Gastroesophageal sphincter (tissue), 4 donors: ENCODE results near the gene BOLA2B. TPM values are rescaled to one million over a fixed set of nuclear protein-coding genes. Genes with fewer than 3 reads are reported as not detected.

ENCODE experiments used
- ATAC-seq: fragments of 150-250 bp; one replicate; pipeline ENCODE4 v1.9.1; 2016; ENCODE audit warnings: mild to moderate bottlenecking, moderate library complexity
- H3K27ac ChIP-seq, 4 donors: fragments of 200-600 bp; sonication (generic) in 3 of 4; 1 replicate in 3 of 4; 2 replicates in 1 of 4; pipeline ENCODE4 v1.5.1; 2016 to 2019
- H3K27me3 ChIP-seq: fragments of 200-600 bp; sonication (generic); one replicate; pipeline ENCODE4 v1.5.1; 2019
- H3K36me3 ChIP-seq, 2 donors: fragments of 200-600 bp; sonication (generic); one replicate each; pipeline ENCODE4 v1.5.1; 2019; ENCODE audit warnings: control low read depth in 1 of 2
- H3K4me1 ChIP-seq, 3 donors: fragments of 200-600 bp; sonication (generic); 1 replicate in 2 of 3; 2 replicates in 1 of 3; pipeline ENCODE4 v1.5.1; 2016 to 2019; ENCODE audit warnings: control low read depth in 2 of 3
- H3K4me3 ChIP-seq, 2 donors: fragments of 200-600 bp; sonication (generic); one replicate each; pipeline ENCODE4 v1.5.1; 2019; ENCODE audit warnings: mild to moderate bottlenecking in 1 of 2, moderate library complexity in 1 of 2
- H3K9me3 ChIP-seq, 3 donors: fragments of 200-600 bp; sonication (generic); one replicate each; pipeline ENCODE4 v1.5.1; 2017 to 2019; ENCODE audit warnings: control low read depth in 2 of 3
- EP300 ChIP-seq: sonication (generic); formaldehyde crosslinking; IDR thresholded peaks from one replicate; pipeline ENCODE4 v1.6.1; 2017; ENCODE audit warnings: antibody characterized with exemption, mild to moderate bottlenecking
- POLR2A ChIP-seq, 2 donors: fragments of 450-650 bp; IDR thresholded peaks; one replicate each; pipeline ENCODE4 v1.6.1; 2017; ENCODE audit warnings: antibody characterized with exemption in 2 of 2, mild to moderate bottlenecking in 2 of 2, moderate library complexity in 1 of 2
- POLR2AphosphoS5 ChIP-seq: sonication (generic); formaldehyde crosslinking; IDR thresholded peaks from one replicate; pipeline ENCODE4 v1.6.1; 2017; ENCODE audit warnings: antibody characterized with exemption
- WGBS, 2 donors: methylation state at CpG; one replicate each; pipeline ENCODE4 v1.1.5; 2018; ENCODE audit warnings: low coverage in 1 of 2; 5-methylcytosine and 5-hydroxymethylcytosine counted together
- total RNA-seq, 4 donors: library from RNA; depleted of rRNA; stranded (reverse); fragments of >200 nt; gene quantifications; one replicate each; pipeline ENCODE4 v1.1.0, GENCODE V29; 2016
- TF ChIP-seq, protein P1 (sequence below), 4 experiments: fragments of 200-600 bp in 2 of 4; fragments of 450-650 bp in 2 of 4; sonication (generic) in 1 of 4; IDR thresholded peaks; one replicate each; pipeline ENCODE4 v1.5.1; 2017 to 2019; ENCODE audit warnings: antibody characterized with exemption in 4 of 4, mild to moderate bottlenecking in 2 of 4, moderate library complexity in 2 of 4

Gene BOLA2B
- total RNA-seq, 4 donors from 2014 or later = 72.7 to 98.8 (median 88.4) TPM

DNA sequence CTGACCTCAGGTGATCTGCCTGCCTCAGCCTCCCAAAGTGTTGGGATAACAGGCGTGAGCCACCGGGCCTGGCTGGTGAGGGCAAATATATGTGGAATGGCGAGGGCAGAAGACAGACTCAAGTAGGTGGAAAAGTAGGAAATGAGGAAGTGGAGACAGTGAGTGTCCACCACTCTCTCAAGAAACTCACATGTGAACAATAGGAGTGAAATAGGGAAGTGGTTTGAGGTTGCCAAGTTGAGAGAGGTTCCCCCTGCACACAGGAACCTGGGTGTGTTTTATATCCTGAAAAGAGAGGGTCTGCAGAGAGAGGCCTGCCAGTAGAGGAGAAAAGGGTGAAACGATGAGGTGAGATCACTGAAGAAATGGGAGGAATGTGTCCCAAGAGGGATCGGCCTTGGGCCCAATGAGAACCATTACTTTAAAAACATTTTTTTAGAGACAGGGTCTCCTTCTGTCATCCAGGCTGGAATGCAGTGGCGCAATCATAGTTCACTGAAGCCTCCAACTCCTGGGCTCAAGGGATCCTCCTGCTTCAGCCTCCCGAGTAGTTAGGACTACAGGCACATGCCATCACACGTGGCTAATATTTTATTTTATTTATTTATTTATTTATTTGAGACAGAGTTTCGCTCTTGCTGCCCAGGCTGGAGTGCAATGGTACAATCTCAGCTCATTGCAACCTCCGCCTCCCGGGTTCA lies 27.1 kb downstream of the BOLA2B start:
- H3K9me3 ChIP-seq = no peaks in the 10 kb centered on the region
- no peaks in the 10 kb centered on the region for H3K4me1 ChIP-seq
- TF ChIP-seq EP300 (no peak), POLR2AphosphoS5 (no peak), POLR2A (IDR thresholded peaks at IDR 0.05) (no peak)
- TF ChIP-seq, protein P1, sequence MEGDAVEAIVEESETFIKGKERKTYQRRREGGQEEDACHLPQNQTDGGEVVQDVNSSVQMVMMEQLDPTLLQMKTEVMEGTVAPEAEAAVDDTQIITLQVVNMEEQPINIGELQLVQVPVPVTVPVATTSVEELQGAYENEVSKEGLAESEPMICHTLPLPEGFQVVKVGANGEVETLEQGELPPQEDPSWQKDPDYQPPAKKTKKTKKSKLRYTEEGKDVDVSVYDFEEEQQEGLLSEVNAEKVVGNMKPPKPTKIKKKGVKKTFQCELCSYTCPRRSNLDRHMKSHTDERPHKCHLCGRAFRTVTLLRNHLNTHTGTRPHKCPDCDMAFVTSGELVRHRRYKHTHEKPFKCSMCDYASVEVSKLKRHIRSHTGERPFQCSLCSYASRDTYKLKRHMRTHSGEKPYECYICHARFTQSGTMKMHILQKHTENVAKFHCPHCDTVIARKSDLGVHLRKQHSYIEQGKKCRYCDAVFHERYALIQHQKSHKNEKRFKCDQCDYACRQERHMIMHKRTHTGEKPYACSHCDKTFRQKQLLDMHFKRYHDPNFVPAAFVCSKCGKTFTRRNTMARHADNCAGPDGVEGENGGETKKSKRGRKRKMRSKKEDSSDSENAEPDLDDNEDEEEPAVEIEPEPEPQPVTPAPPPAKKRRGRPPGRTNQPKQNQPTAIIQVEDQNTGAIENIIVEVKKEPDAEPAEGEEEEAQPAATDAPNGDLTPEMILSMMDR (IDR thresholded peaks at IDR 0.05) = no peak
- H3K27me3 ChIP-seq = no peaks in the 10 kb centered on the region
- no peak overlapping the region for H3K27ac ChIP-seq
- 84 to 100% methylated on average over 1 to 11 of the region's 11 CpGs for WGBS, 2 donors
- no peak overlapping the region for H3K4me3 ChIP-seq
- H3K36me3 ChIP-seq = no peaks in the 10 kb centered on the region
- ATAC-seq = peak; percentile 36

DNA sequence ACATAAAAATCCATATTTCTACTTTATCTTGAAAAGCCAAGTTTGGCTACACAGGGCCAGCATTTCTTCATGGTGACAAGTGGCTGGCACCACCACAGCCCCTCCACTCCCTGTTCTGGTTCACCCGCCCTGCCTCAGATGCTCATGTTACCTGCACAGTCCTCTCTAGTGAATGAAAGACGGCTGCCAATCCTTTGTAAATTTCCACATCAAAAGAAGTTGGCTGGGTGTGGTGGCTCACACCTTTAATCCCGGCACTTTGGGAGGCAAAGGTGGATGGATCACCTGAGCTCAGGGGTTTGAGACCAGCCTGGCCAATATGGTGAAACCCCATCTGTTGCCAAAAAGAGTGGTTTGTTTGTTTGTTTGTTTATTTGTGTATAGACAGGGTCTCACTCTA lies 29.9 kb downstream of the BOLA2B start:
- 57% methylated on average over 1 of the region's 3 CpGs; no CpG with 5 or more reads in 1 of the 2 donors for WGBS, 2 donors
- ATAC-seq = no peak
- H3K27me3 ChIP-seq = no peaks in the 10 kb centered on the region
- no peak for TF ChIP-seq EP300
- H3K27ac ChIP-seq = no peak overlapping the region
- no peaks in the 10 kb centered on the region for H3K4me1 ChIP-seq
- no peak overlapping the region for H3K4me3 ChIP-seq
- H3K9me3 ChIP-seq = no peaks in the 10 kb centered on the region
- no peaks in the 10 kb centered on the region for H3K36me3 ChIP-seq

DNA sequence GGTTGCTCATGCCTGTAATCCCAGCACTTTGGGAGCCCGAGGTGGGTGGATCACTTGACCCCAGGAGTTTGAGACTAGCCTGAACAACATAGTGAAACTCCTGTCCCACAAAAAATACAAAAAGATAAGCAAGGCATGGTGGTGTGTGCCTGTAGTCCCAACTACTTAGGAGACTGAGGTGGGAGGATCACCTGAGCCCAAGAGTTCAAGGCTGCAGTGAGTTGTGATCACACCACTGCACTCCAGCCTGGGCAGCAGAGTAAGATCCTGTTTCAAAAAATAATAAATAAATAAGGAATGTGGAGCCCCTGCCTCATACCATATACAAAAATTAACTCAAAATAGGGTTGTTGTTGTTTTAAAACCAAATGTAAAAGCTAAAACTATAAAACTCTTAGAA lies 36.3 kb downstream of the BOLA2B start:
- TF ChIP-seq POLR2AphosphoS5 = no peak
- TF ChIP-seq, protein P1 (IDR thresholded peaks at IDR 0.05) = no peak
- TF ChIP-seq EP300 = no peak
- no peak for TF ChIP-seq POLR2A (IDR thresholded peaks at IDR 0.05)
- WGBS, 2 donors = 69% methylated on average over 1 of the region's 1 CpG; no CpG with 5 or more reads in 1 of the 2 donors
- Histone ChIP-seq H3K4me1 (no peaks in the 10 kb centered on the region), H3K36me3 (no peaks in the 10 kb centered on the region), H3K9me3 (no peaks in the 10 kb centered on the region), H3K27me3 (no peaks in the 10 kb centered on the region), H3K4me3 (no peak overlapping the region), H3K27ac (no peak overlapping the region)
- ATAC-seq = no peak

DNA sequence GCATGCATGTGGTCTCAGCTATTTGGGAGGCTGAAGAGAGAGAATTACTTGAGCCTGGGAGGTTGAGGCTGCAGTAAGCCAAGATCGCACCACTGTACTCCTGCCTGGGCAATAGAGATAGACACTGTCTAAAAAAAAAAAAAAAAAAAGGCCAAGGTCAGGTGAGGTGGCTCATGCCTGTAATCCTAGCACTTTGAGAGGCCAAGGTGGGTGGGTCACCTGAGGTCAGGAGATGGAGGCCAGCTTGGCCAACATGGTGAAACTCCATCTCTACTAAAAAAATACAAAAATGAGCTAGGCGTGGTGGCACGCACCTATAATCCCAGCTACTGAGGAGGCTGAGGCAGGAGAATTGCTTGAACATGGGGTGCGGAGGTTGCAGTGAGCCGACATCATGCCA lies 38.3 kb downstream of the BOLA2B start:
- H3K9me3 ChIP-seq = no peaks in the 10 kb centered on the region
- WGBS, 2 donors = 92 to 100% methylated on average over 5 of the region's 5 CpGs
- no peaks in the 10 kb centered on the region for H3K36me3 ChIP-seq
- H3K27me3 ChIP-seq = no peaks in the 10 kb centered on the region
- H3K4me1 ChIP-seq = no peaks in the 10 kb centered on the region
- TF ChIP-seq POLR2AphosphoS5 (no peak), EP300 (no peak), POLR2A (IDR thresholded peaks at IDR 0.05) (no peak)
- TF ChIP-seq, protein P1 (IDR thresholded peaks at IDR 0.05) = no peak
- H3K4me3 ChIP-seq = no peak overlapping the region
- no peak overlapping the region for H3K27ac ChIP-seq
- no peak for ATAC-seq

DNA sequence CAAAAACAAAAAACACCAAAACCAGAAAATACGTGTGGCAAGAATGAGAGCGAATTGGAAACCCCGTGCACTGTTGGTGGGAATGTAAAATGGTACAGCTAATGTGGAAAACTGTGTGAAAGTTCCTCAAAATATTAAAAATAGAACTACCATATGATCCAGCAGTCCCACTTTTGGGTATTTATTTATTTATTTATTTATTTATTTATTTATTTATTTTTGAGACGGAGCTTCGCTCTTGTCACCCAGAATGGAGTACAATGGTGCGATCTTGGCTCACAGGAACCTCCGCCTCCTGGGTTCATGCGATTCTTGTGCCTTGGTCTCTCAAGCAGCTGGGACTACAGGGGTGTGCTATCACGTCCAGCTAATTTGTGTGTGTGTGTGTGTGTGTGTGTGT lies 40.9 kb downstream of the BOLA2B start:
- no peak overlapping the region for H3K4me3 ChIP-seq
- H3K36me3 ChIP-seq = no peaks in the 10 kb centered on the region
- TF ChIP-seq, protein P1 (IDR thresholded peaks at IDR 0.05) = no peak
- no peak for TF ChIP-seq POLR2A (IDR thresholded peaks at IDR 0.05)
- no peak for TF ChIP-seq POLR2AphosphoS5
- TF ChIP-seq EP300 = no peak
- no peak overlapping the region for H3K27ac ChIP-seq
- no peak for ATAC-seq
- H3K27me3 ChIP-seq = no peaks in the 10 kb centered on the region
- peaks cover 0 to 14% (median 0%) of the 10 kb centered on the region in 3 donors for H3K9me3 ChIP-seq
- H3K4me1 ChIP-seq = no peaks in the 10 kb centered on the region
- 92 to 100% methylated on average over 5 to 7 of the region's 9 CpGs for WGBS, 2 donors
